GM12864 (cell line): Measurements from ENCODE around the gene ZNF426.

Experiments used
- DNase-seq: peaks from one replicate; pipeline ENCODE4 v3.0.0-alpha.2; 2011; ENCODE audit warnings: low read depth
- H3K4me3 ChIP-seq: 2 replicates; pipeline ENCODE4 v1.5.1; 2011; ENCODE audit warnings: mild to moderate bottlenecking, low read depth, low read length, control low read depth
- CTCF ChIP-seq: IDR thresholded peaks from 2 replicates; pipeline ENCODE4 v1.5.1; 2011; ENCODE audit warnings: low read depth, mild to moderate bottlenecking, moderate library complexity, low read length, control low read depth, inconsistent platforms; ENCODE audit errors: missing control alignments

Gene ZNF426

DNA sequence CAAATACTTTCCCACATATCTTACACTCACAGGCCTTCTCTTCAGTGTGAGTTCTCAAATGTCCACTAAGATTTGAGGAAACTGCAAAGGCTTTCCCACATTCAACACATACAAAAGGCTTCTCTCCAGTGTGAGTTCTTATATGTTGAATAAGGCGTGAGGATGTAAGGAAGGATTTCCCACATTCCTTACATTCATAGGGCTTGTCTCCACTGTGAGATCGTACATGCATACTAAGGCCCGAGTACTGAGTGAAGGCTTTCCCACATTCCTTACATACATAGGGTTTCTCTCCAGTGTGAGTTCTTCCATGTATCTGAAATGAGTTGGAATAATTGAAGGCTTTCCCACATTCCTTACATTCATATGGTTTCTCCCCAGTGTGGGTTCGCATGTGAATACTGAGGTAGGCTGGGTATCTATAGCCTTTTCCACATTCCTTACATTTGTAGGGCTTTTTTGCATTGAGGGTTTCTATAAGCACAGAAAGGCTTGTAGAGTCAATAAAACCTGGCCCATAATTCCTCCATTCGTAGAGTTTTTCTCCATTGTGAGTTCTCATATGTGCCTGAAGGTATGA, 9.6 kb downstream of the ZNF426 start:
- no peak for DNase-seq
- no peak overlapping the region for H3K4me3 ChIP-seq
- TF ChIP-seq CTCF, result no peak

- no peak for DNase-seq
- H3K4me3 ChIP-seq, result no peak overlapping the region
- no peak for TF ChIP-seq CTCF
Observed at GRCh38 chr19:9523885-9524474, 14.5 kb downstream of the ZNF426 start.

DNA sequence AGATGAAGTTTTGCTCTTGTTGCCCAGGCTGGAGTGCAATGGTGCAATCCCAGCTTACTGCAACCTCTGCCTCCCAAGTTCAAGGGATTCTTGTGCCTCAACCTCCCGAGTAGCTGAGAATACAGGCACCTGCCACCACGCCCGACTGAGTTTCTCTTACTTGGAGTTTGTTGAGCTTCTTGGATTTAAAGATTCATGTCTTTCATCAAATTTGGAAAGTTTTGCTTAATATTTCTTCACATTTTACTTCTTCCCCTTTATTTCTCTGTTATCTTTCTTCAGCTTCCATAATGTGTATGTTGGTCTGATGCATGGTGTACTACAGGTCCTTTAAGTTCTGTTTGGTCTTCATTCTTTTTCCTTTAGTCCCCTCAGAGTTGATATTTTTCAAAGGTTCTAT, 31.2 kb downstream of the ZNF426 start:
- DNase-seq, result no peak
- TF ChIP-seq CTCF, result no peak
- no peak overlapping the region for H3K4me3 ChIP-seq

GRCh38 chr19:9500796-9501195, 37.6 kb downstream of the ZNF426 start:
- TF ChIP-seq CTCF, result no peak
- no peak for DNase-seq
- no peak overlapping the region for H3K4me3 ChIP-seq

- no peak within 1 kb of the TSS for H3K4me3 ChIP-seq
- peak; percentile 20 for TF ChIP-seq CTCF
- DNase-seq, result no peak
Observed at GRCh38 chr19:9498183-9498902, 40.1 kb downstream of the ZNF426 start, which contains the start of gene ZNF560. ZNF560 (minus strand) TSS chr19:9498616; CDS start chr19:9475313, 23,303 bp downstream.

- no peak overlapping the region for H3K4me3 ChIP-seq
- no peak for TF ChIP-seq CTCF
- no peak for DNase-seq
Observed at GRCh38 chr19:9494096-9494495, 44.3 kb downstream of the ZNF426 start.
